CD4-positive, alpha-beta T cell (primary cell): Measurements from ENCODE around the gene CADPS. TPM values are rescaled to one million over a fixed set of nuclear protein-coding genes. Genes with fewer than 3 reads are reported as not detected.

ENCODE experiments used
- ATAC-seq: fragments of 200-7000 bp; cut with Tn5 transposase; one replicate; pipeline ENCODE4 v1.10.0; 2022; ENCODE audit warnings: mild to moderate bottlenecking; ENCODE audit not compliant: poor library complexity
- CTCF ChIA-PET: fragments of 350-600 bp; sonication (Branson Sonifier 250); formaldehyde crosslinking; loops from one replicate; lab custom pipeline; 2021; ENCODE audit warnings: antibody characterized with exemption, inconsistent platforms; lab: Charles Lee
- POLR2A ChIA-PET: fragments of 350-600 bp; sonication (Branson Sonifier 250); formaldehyde crosslinking; loops from one replicate; lab custom pipeline; 2021; ENCODE audit warnings: antibody characterized with exemption, inconsistent platforms; lab: Charles Lee
- DNase-seq, 14 experiments: peaks; one replicate each; pipeline ENCODE4 v3.0.0-alpha.2; 2013 to 2020; ENCODE audit warnings: mixed read lengths in 2 of 14
- H3K27ac ChIP-seq, 2 donors: one replicate each; pipeline versions ENCODE4 v1.5.1 to v1.7.0; 2013; ENCODE audit warnings: low read length in 2 of 2, low read depth in 1 of 2, mild to moderate bottlenecking in 1 of 2
- H3K27me3 ChIP-seq, 2 experiments: 1 replicate in 1 of 2; 2 replicates in 1 of 2; pipeline versions ENCODE4 v1.6.1 to v1.7.0; 2013; ENCODE audit warnings: low read length in 2 of 2, control low read depth in 1 of 2, mild to moderate bottlenecking in 1 of 2, moderate library complexity in 1 of 2; ENCODE audit not compliant: insufficient read depth in 2 of 2, control insufficient read depth in 1 of 2
- H3K36me3 ChIP-seq: one replicate; pipeline ENCODE4 v1.6.1; 2013; ENCODE audit warnings: low read length, control low read depth; ENCODE audit not compliant: insufficient read depth
- H3K4me1 ChIP-seq: one replicate; pipeline ENCODE4 v1.6.1; 2013; ENCODE audit warnings: low read length, control low read depth; ENCODE audit not compliant: insufficient read depth
- H3K4me3 ChIP-seq: one replicate; pipeline ENCODE4 v1.5.1; 2013; ENCODE audit warnings: mild to moderate bottlenecking, low read length, moderate library complexity
- H3K9me3 ChIP-seq, 2 experiments: 1 replicate in 1 of 2; 2 replicates in 1 of 2; pipeline versions ENCODE4 v1.6.1 to v1.7.0; 2013; ENCODE audit warnings: low read length in 2 of 2, mild to moderate bottlenecking in 2 of 2, control low read depth in 1 of 2, moderate library complexity in 1 of 2; ENCODE audit not compliant: control insufficient read depth in 1 of 2, insufficient read depth in 1 of 2
- H3K27ac Mint-ChIP-seq: one replicate; pipeline ENCODE4 v1.8.0; 2020; ENCODE audit warnings: mixed read lengths
- H3K27me3 Mint-ChIP-seq: one replicate; pipeline ENCODE4 v1.8.0; 2021; ENCODE audit warnings: mixed read lengths
- H3K36me3 Mint-ChIP-seq: one replicate; pipeline ENCODE4 v1.8.0; 2021; ENCODE audit warnings: low read depth, mixed read lengths
- H3K4me1 Mint-ChIP-seq: one replicate; pipeline ENCODE4 v1.8.0; 2021; ENCODE audit warnings: low read depth, mixed read lengths
- H3K4me3 Mint-ChIP-seq: one replicate; pipeline ENCODE4 v1.8.0; 2020; ENCODE audit warnings: mild to moderate bottlenecking, mixed read lengths
- H3K9me3 Mint-ChIP-seq: one replicate; pipeline ENCODE4 v1.8.0; 2020; ENCODE audit warnings: mixed read lengths
- intact Hi-C, 2 experiments: fragments of 100-400 bp; cut with DNase I in 1 of 2; cut with micrococcal nuclease in 1 of 2; formaldehyde crosslinking; loops; one replicate each; pipeline versions ENCODE4 v1.15.1 to v1.9.0; 2023 to 2025; cut with DNase I, micrococcal nuclease
- total RNA-seq, 174 experiments: library from RNA in 2 of 174; stranded (reverse) in 2 of 174; gene quantifications; one replicate each; pipeline ENCODE4 v1.2.3 and lab custom pipeline; 2021 to 2026
- TF ChIP-seq, protein P1 (sequence below): fragments of 200-600 bp; IDR thresholded peaks from one replicate; pipeline ENCODE4 v1.8.0; 2022; ENCODE audit warnings: antibody characterized with exemption, mild to moderate bottlenecking

Gene CADPS
- total RNA-seq, 2 experiments from 2014 or later = not detected

DNA sequence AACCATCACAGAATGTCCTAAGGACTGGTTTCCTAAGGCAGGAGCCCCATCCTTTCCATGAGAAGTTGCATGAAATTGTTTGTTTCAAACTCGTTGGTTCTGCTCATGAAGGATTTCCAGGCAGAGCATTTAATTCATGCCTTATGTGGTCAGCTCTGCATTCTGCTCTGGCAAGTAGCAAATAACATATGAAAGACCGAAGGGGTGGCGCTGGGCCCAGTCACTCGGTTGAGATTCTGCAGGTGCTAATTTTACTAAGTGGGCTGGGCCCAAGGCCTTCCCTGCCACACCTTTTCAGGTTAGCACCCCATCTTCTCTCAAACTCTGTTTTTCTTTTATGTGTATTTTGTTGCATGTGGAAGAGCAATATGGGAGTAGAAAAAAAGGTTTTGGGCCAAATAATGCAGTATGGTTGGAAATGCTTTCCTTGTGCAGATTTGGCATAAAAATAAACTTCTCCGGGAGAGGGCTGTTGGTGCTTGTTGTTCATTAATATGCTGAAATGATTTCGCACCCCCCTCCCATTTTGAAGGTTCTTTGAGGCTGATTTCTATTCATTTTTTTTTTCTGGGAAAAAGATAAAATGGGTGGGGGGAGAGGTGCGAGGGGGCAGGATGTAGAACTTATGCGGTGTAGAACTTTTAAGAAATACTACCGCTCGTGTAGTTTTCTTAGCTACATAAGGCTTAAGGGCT lies 318.9 kb downstream of the CADPS start:
- intact Hi-C loops = no loop called here
- POLR2A ChIA-PET = no interaction called here
- CTCF ChIA-PET = no interaction called here
- peaks cover 0 to 4% of the 10 kb centered on the region in 2 experiments for H3K9me3 ChIP-seq
- Mint-ChIP-seq H3K4me3 (no peak overlapping the region), H3K27me3 (peaks cover 7% of the 10 kb centered on the region), H3K9me3 (no peaks in the 10 kb centered on the region), H3K4me1 (no peaks in the 10 kb centered on the region), H3K36me3 (no peaks in the 10 kb centered on the region), H3K27ac (no peak overlapping the region)
- no peak for DNase-seq
- H3K27ac ChIP-seq = no peak overlapping the region
- no peaks in the 10 kb centered on the region for H3K36me3 ChIP-seq
- no peak overlapping the region for H3K4me3 ChIP-seq
- no peaks in the 10 kb centered on the region for H3K4me1 ChIP-seq
- H3K27me3 ChIP-seq = no peaks in the 10 kb centered on the region
- TF ChIP-seq, protein P1, sequence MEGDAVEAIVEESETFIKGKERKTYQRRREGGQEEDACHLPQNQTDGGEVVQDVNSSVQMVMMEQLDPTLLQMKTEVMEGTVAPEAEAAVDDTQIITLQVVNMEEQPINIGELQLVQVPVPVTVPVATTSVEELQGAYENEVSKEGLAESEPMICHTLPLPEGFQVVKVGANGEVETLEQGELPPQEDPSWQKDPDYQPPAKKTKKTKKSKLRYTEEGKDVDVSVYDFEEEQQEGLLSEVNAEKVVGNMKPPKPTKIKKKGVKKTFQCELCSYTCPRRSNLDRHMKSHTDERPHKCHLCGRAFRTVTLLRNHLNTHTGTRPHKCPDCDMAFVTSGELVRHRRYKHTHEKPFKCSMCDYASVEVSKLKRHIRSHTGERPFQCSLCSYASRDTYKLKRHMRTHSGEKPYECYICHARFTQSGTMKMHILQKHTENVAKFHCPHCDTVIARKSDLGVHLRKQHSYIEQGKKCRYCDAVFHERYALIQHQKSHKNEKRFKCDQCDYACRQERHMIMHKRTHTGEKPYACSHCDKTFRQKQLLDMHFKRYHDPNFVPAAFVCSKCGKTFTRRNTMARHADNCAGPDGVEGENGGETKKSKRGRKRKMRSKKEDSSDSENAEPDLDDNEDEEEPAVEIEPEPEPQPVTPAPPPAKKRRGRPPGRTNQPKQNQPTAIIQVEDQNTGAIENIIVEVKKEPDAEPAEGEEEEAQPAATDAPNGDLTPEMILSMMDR = no peak
- no peak for ATAC-seq

DNA sequence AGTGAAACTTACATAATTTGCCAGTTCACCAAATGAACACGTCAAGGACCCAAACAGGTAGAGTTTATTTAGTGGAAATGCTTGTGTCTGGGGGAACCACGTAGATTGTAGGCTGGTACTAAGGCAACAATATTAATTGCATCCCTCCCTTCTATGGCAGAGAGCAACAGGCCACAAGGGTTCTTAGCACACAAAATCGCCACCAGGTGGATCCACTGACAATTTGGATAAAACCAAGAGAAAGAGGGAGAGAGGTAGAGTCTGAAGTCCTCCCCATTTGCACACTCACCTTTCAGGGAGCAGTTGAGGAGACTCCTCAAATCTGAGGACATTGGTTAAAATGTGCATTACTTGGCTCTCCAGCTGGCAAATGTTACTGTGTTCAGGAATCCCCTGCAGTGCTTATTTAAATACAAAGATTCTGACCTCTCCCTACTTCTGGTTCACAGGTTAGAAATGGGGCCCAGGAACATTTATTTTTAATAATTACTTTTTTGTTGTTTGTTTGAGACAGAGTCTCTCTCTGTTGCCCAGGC lies 320.9 kb downstream of the CADPS start:
- no peak overlapping the region for H3K27ac ChIP-seq
- H3K4me3 Mint-ChIP-seq = no peak overlapping the region
- H3K36me3 Mint-ChIP-seq = no peaks in the 10 kb centered on the region
- H3K9me3 ChIP-seq = peaks cover 0 to 4% of the 10 kb centered on the region in 2 experiments
- ChIA-PET POLR2A (no interaction called here), CTCF (no interaction called here)
- no peaks in the 10 kb centered on the region for H3K4me1 Mint-ChIP-seq
- H3K9me3 Mint-ChIP-seq = no peaks in the 10 kb centered on the region
- ATAC-seq (no peak), DNase-seq (no peak)
- TF ChIP-seq, protein P1 = no peak
- peaks cover 22% of the 10 kb centered on the region for H3K27me3 Mint-ChIP-seq
- no peaks in the 10 kb centered on the region for H3K36me3 ChIP-seq
- H3K27ac Mint-ChIP-seq = no peak overlapping the region
- H3K4me3 ChIP-seq = no peak overlapping the region
- no peaks in the 10 kb centered on the region for H3K27me3 ChIP-seq
- intact Hi-C loops = no loop called here
- H3K4me1 ChIP-seq = no peaks in the 10 kb centered on the region

DNA sequence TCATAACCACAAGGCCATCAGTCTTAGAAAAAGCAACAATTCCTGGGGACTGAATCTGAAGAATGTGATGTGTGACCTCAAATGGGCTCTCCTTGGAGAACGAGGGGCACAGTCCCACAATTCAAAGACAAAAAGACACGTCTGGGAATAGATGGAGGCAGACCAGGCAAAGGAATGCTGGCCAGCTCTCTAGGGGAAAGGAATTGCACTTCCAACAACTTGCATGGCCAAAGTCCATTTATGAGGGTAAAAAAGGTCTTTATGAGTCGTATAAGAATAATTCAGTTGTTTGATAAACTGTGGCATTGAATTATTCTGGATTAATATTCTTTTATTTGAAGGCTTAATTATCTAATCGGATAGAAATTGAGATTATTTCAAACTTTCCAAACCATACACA lies 321.4 kb downstream of the CADPS start:
- no peaks in the 10 kb centered on the region for H3K4me1 Mint-ChIP-seq
- H3K4me3 Mint-ChIP-seq = no peak overlapping the region
- no peak overlapping the region for H3K27ac ChIP-seq
- peaks cover 0 to 4% of the 10 kb centered on the region in 2 experiments for H3K9me3 ChIP-seq
- TF ChIP-seq, protein P1 = no peak
- no peaks in the 10 kb centered on the region for H3K4me1 ChIP-seq
- ATAC-seq (no peak), DNase-seq (no peak)
- intact Hi-C loops = no loop called here
- no peak overlapping the region for H3K27ac Mint-ChIP-seq
- no peak overlapping the region for H3K4me3 ChIP-seq
- no peaks in the 10 kb centered on the region for H3K9me3 Mint-ChIP-seq
- H3K27me3 ChIP-seq = no peaks in the 10 kb centered on the region
- H3K27me3 Mint-ChIP-seq = peaks cover 22% of the 10 kb centered on the region
- ChIA-PET POLR2A (no interaction called here), CTCF (no interaction called here)
- H3K36me3 Mint-ChIP-seq = no peaks in the 10 kb centered on the region
- no peaks in the 10 kb centered on the region for H3K36me3 ChIP-seq
